Keratinocyte (primary cell): ENCODE data around the gene DDX42. TPM values are rescaled to one million over a fixed set of nuclear protein-coding genes. Genes with fewer than 3 reads are reported as not detected.

Experiments
- DNase-seq: peaks from one replicate; pipeline ENCODE4 v3.0.0-alpha.2; 2011; ENCODE audit warnings: low read depth, missing footprints, low spot score
- FAIRE-seq: peaks from 2 replicates; lab custom pipeline; 2011; peaks lifted over from hg19 to GRCh38; lab: Jason Lieb, UNC
- H2AFZ ChIP-seq: 2 replicates; pipeline ENCODE4 v1.6.0; 2012; ENCODE audit warnings: low read length, control low read depth, inconsistent platforms; ENCODE audit not compliant: control insufficient read depth
- H3K27ac ChIP-seq: 2 replicates; pipeline ENCODE4 v1.5.1; 2011; ENCODE audit warnings: low read length; ENCODE audit not compliant: control insufficient read depth, insufficient read depth
- H3K27me3 ChIP-seq: 3 replicates; pipeline ENCODE4 v1.6.0; 2011; ENCODE audit warnings: low read length; ENCODE audit not compliant: control insufficient read depth, insufficient read depth; ENCODE audit errors: extremely low read depth
- H3K36me3 ChIP-seq, 2 experiments: 2 replicates in 1 of 2; 3 replicates in 1 of 2; pipeline ENCODE4 v1.5.1; 2011; ENCODE audit warnings: low read length in 2 of 2, mild to moderate bottlenecking in 1 of 2; ENCODE audit not compliant: control insufficient read depth in 2 of 2, insufficient read depth in 2 of 2; ENCODE audit errors: extremely low read depth in 1 of 2
- H3K4me1 ChIP-seq: 3 replicates; pipeline ENCODE4 v1.5.1; 2011; ENCODE audit warnings: low read length; ENCODE audit not compliant: control insufficient read depth, insufficient read depth; ENCODE audit errors: extremely low read depth
- H3K4me2 ChIP-seq: 3 replicates; pipeline ENCODE4 v1.6.0; 2011; ENCODE audit warnings: low read depth, low read length; ENCODE audit not compliant: control insufficient read depth, insufficient read depth; ENCODE audit errors: extremely low read depth
- H3K4me3 ChIP-seq, 3 experiments: fragments of 200-600 bp in 1 of 3; sonication (generic) in 1 of 3; 2 replicates in 2 of 3; 3 replicates in 1 of 3; pipeline ENCODE4 v1.5.1; 2011 to 2016; ENCODE audit warnings: low read length in 3 of 3, mild to moderate bottlenecking in 3 of 3, control low read depth in 2 of 3, inconsistent platforms in 1 of 3, low read depth in 1 of 3, mixed read lengths in 1 of 3, mixed run types in 1 of 3, moderate library complexity in 1 of 3; ENCODE audit not compliant: control insufficient read depth in 2 of 3, insufficient read depth in 2 of 3; ENCODE audit errors: extremely low read depth in 1 of 3
- H3K79me2 ChIP-seq: 2 replicates; pipeline ENCODE4 v1.6.0; 2012; ENCODE audit warnings: low read length; ENCODE audit not compliant: control insufficient read depth, insufficient read depth
- H3K9ac ChIP-seq: 3 replicates; pipeline ENCODE4 v1.6.0; 2011; ENCODE audit warnings: low read length; ENCODE audit not compliant: control insufficient read depth, insufficient read depth; ENCODE audit errors: extremely low read depth
- H3K9me1 ChIP-seq: 3 replicates; pipeline ENCODE4 v1.6.0; 2011; ENCODE audit warnings: low read length; ENCODE audit not compliant: control insufficient read depth, insufficient read depth; ENCODE audit errors: extremely low read depth
- H3K9me3 ChIP-seq: 2 replicates; pipeline ENCODE4 v1.5.1; 2012; ENCODE audit warnings: low read depth, low read length; ENCODE audit not compliant: control insufficient read depth
- H4K20me1 ChIP-seq: 3 replicates; pipeline ENCODE4 v1.6.0; 2011; ENCODE audit warnings: low read length; ENCODE audit not compliant: control insufficient read depth, insufficient read depth; ENCODE audit errors: extremely low read depth
- CTCF ChIP-seq, 3 experiments: IDR thresholded peaks in 1 of 3; conservative IDR thresholded peaks in 1 of 3; optimal IDR thresholded peaks in 1 of 3; 2 replicates in 2 of 3; 3 replicates in 1 of 3; pipeline versions ENCODE3 to v1.5.1; 2011; ENCODE audit warnings: low read length in 3 of 3, mild to moderate bottlenecking in 3 of 3, moderate library complexity in 2 of 3, control low read depth in 1 of 3, inconsistent platforms in 1 of 3; ENCODE audit not compliant: insufficient read depth in 2 of 3; ENCODE audit errors: extremely low read depth in 1 of 3
- EZH2 ChIP-seq: IDR thresholded peaks from one replicate; pipeline ENCODE4 v1.6.1; 2012; ENCODE audit warnings: inconsistent platforms, mild to moderate bottlenecking, low read length, moderate library complexity
- dilution Hi-C: fragments of 300-500 bp; cut with MboI; formaldehyde crosslinking; loops from one replicate; pipeline ENCODE4 v1.7.0; 2020; ENCODE audit warnings: low sequenced_read_pairs; ENCODE audit not compliant: extremely low pct_ligation_motif_present
- polyA minus RNA-seq, 3 experiments: library from RNA; depleted of rRNA, polyadenylated mRNA; stranded (reverse); fragments of >200 nt; gene quantifications; 1 replicate in 1 of 3; 2 replicates in 1 of 3; 3 replicates in 1 of 3; pipeline ENCODE4 v1.2.3, GENCODE V29; 2011
- polyA plus RNA-seq, 5 experiments: library from polyadenylated mRNA; depleted of rRNA in 3 of 5; stranded (reverse) in 3 of 5; stranded (forward) in 1 of 5; unstranded in 1 of 5; fragments of >200 nt; gene quantifications; 1 replicate in 1 of 5; 2 replicates in 3 of 5; 3 replicates in 1 of 5; pipeline versions ENCODE4 v1.2.1 to v1.2.3, GENCODE V29; 2011 to 2012; ENCODE audit warnings: missing spikeins in 2 of 5, low read depth in 1 of 5, low replicate concordance in 1 of 5

The DDX42 gene, protein sequence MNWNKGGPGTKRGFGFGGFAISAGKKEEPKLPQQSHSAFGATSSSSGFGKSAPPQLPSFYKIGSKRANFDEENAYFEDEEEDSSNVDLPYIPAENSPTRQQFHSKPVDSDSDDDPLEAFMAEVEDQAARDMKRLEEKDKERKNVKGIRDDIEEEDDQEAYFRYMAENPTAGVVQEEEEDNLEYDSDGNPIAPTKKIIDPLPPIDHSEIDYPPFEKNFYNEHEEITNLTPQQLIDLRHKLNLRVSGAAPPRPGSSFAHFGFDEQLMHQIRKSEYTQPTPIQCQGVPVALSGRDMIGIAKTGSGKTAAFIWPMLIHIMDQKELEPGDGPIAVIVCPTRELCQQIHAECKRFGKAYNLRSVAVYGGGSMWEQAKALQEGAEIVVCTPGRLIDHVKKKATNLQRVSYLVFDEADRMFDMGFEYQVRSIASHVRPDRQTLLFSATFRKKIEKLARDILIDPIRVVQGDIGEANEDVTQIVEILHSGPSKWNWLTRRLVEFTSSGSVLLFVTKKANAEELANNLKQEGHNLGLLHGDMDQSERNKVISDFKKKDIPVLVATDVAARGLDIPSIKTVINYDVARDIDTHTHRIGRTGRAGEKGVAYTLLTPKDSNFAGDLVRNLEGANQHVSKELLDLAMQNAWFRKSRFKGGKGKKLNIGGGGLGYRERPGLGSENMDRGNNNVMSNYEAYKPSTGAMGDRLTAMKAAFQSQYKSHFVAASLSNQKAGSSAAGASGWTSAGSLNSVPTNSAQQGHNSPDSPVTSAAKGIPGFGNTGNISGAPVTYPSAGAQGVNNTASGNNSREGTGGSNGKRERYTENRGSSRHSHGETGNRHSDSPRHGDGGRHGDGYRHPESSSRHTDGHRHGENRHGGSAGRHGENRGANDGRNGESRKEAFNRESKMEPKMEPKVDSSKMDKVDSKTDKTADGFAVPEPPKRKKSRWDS
- polyA plus RNA-seq (74.8 to 116 TPM (median 86.2 TPM) in 3 replicates), polyA minus RNA-seq (38.2 to 89.4 TPM (median 41.3 TPM) in 3 replicates)
- polyA plus RNA-seq (2011; ENCODE audit: low read depth), result 74.2 TPM
- 48.2 and 63.9 TPM in 2 replicates for polyA plus RNA-seq (2011; cell fraction: cytosol; rRNA removed)
- 277 and 324 TPM in 2 replicates for polyA plus RNA-seq (2011; cell fraction: nucleus; rRNA removed)
- polyA plus RNA-seq (2012; ENCODE audit: low replicate concordance), result 40.9 and 67.4 TPM in 2 replicates
- 45.7 TPM for polyA minus RNA-seq (2011; cell fraction: cytosol; rRNA and poly(A)+ RNA removed)
- 64.8 and 154 TPM in 2 replicates for polyA minus RNA-seq (2011; cell fraction: nucleus; rRNA and poly(A)+ RNA removed)

- dilution Hi-C loops, result no loop called here
- FAIRE-seq (no peak), DNase-seq (no peak)
- Histone ChIP-seq H4K20me1 (peaks cover 7% of the 10 kb centered on the region), H2AFZ (peak within 1 kb of the TSS; percentile 91), H3K79me2 (peaks cover 89% of the 10 kb centered on the region), H3K4me2 (peak within 1 kb of the TSS; percentile 96), H3K27ac (peak within 1 kb of the TSS; percentile 99), H3K9me3 (no peaks in the 10 kb centered on the region), H3K27me3 (no peaks in the 10 kb centered on the region), H3K9ac (peak within 1 kb of the TSS; percentile 95), H3K4me1 (peaks cover 25% of the 10 kb centered on the region), H3K36me3 (peaks cover 6 to 14% of the 10 kb centered on the region in 2 experiments), H3K4me3 (peak within 1 kb of the TSS; percentile 93 to 99 (median 96)), H3K9me1 (no peaks in the 10 kb centered on the region)
- TF ChIP-seq EZH2, result no peak
- TF ChIP-seq CTCF (optimal IDR thresholded peaks at IDR 0.05 in 1 of 3, IDR thresholded peaks at IDR 0.05 in 1 of 3, conservative IDR thresholded peaks at IDR 0.05 in 1 of 3; ENCODE audit: extremely low read depth in 1 of 3, insufficient read depth in 2 of 3, low read length in 3 of 3), result no peak
Measured at GRCh38 chr17:63774141-63774968, at the start of gene DDX42. DDX42 (plus strand) TSS chr17:63774170; CDS start chr17:63787050, 12,880 bp downstream.

DNA sequence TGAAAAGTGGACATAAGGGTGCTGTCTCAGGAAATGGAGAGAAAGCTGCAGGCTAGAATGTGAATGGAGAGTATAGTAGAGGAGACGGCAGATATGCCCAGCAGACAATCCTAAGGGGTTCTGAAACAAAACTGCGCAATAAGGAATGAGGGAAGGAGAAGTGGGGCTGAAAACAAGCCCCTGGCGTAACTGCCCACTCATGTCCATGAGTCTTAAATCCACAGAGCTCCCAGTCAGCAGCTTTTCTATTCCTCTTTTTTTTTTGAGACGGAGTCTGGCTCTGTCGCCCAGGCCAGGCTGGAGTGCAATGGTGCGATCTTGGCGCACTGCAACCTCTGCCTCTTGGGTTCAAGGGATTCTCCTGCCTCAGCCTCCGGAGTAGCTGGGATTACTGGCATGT lies 38.3 kb upstream of the DDX42 start:
- dilution Hi-C loops, result no loop called here
- no peak overlapping the region for H3K27ac ChIP-seq
- DNase-seq, result no peak
- no peaks in the 10 kb centered on the region for H3K9me1 ChIP-seq
- no peaks in the 10 kb centered on the region for H4K20me1 ChIP-seq
- peaks cover 3% of the 10 kb centered on the region for H3K4me1 ChIP-seq
- H3K27me3 ChIP-seq, result no peaks in the 10 kb centered on the region
- no peak overlapping the region for H2AFZ ChIP-seq
- peaks cover 0 to 1% of the 10 kb centered on the region in 2 experiments for H3K36me3 ChIP-seq
- no peak for TF ChIP-seq CTCF (optimal IDR thresholded peaks at IDR 0.05 in 1 of 3, IDR thresholded peaks at IDR 0.05 in 1 of 3, conservative IDR thresholded peaks at IDR 0.05 in 1 of 3; ENCODE audit: extremely low read depth in 1 of 3, insufficient read depth in 2 of 3, low read length in 3 of 3)
- TF ChIP-seq EZH2, result no peak
- H3K4me2 ChIP-seq, result no peak overlapping the region
- no peaks in the 10 kb centered on the region for H3K9me3 ChIP-seq
- H3K4me3 ChIP-seq, result no peak overlapping the region
- FAIRE-seq, result no peak
- H3K9ac ChIP-seq, result no peak overlapping the region
- H3K79me2 ChIP-seq, result peaks cover 4% of the 10 kb centered on the region
